NCI-H2227 treated with DMSO at 0.1 percent for 48 hours (cell line): ENCODE results near the gene BTG1.
"Not testable (repeated sequence)": the region's sequence is repeated elsewhere in the genome, so short reads cannot be mapped to it uniquely, and the experiment has no call there.

ENCODE experiments used
- DNase-seq: peaks from one replicate; lab custom pipeline; 2025; lab: John Stamatoyannopoulos, UW

Gene BTG1

DNA sequence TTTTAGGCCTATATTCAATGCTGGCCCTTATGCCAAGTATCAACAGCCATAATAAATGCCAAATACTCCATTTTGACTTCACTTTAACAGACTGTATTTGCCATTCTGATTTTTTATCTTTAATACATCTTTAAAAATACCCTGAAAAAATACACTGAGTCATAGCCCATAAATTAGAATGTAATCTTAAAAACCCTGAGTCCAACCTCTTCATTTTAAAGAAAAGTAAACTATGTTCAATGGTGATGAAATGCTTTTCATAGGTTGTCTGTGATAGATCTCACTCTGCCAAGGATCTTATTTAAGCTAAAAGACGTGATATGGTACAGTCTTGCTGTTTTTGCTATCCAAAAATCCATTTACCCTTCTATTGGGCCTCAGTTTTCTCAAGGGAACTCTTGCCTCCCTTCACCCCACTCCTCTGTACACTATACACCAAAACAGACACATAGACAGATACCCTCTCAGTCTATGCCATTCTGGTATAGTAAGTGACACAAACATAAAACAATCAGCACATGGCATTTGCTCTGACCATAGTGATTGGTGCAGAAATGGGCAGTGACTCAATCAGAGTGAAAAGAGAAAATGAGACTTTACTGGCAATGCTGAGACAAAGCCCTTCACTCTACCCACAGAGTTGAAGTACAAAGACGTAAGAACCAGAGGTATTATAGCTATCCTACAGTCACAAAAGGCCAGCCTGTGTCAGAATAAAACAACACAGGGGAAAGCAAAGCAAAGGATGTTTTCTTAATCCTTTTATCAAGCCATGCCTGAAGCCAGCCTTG is 49.1 kb downstream of the BTG1 start:
- DNase-seq: no peak

- no peak for DNase-seq
Measured at GRCh38 chr12:92094751-92095161, 50.9 kb downstream of the BTG1 start.

DNA sequence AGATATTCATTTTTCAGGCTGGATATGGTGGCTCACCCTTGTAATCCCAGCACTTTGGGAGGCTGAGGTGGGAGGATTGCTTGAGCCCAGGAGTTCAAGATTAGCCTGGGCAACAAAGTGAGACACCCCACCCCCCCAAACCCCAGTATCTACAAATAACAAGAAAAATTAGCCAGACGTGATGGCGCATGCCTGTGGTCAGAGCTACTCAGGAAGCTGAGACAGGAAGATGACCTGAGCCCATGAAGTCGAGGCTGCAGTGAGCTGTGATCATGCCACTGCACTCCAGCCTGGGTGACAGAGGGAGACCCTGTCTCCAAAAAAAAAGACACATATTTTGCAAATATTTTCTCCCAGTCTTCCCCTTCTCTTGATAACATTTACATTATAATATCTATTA is 51.3 kb downstream of the BTG1 start:
- not testable (repeated sequence) for DNase-seq
